NCI-H226 (cell line): Measurements from ENCODE around the gene RGS3.

Source experiments
- DNase-seq: peaks from one replicate; pipeline ENCODE4 v3.0.0-alpha.2; 2015

Gene RGS3

DNA sequence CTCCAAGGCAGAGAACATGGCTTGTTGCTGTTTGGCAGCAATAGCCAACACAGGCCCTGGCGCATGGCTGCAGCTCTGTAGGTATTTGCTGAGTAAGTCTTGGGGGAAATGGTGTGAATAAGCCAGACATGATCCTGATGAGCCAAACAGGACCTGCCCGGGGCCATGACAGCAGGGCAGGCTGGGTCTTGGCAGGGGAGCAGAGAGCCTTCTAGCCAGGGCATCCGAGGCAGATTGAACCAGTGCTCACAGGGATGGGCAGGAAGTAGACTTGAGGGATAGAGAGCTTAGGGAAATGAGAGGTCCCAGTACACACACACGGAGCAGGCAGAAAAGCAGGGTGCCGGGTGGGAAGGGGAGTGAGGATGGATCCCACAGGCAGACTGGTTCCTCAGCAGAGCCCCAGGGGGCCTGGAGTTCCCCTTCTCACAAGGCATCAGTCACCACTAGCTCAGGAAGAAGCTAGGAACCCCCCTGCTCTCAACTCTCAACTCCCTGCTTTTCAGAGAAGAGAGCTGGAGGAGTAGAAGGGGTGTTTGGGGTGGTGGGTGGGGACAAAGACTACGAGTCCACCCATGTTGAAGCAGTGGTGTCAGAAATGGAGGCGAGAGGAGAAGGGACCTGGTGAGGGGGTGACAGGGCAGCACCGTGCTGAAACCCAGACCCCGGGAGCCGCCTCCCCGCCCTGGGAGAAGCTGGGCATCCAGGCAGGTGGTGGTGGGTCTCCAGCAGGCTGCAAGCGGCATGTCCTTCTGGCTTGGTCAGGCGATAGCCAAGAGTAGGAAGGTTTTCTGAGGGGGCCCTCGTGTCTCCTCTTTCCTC lies 111.1 kb downstream of the RGS3 start:
- peak; percentile 48 for DNase-seq

DNA sequence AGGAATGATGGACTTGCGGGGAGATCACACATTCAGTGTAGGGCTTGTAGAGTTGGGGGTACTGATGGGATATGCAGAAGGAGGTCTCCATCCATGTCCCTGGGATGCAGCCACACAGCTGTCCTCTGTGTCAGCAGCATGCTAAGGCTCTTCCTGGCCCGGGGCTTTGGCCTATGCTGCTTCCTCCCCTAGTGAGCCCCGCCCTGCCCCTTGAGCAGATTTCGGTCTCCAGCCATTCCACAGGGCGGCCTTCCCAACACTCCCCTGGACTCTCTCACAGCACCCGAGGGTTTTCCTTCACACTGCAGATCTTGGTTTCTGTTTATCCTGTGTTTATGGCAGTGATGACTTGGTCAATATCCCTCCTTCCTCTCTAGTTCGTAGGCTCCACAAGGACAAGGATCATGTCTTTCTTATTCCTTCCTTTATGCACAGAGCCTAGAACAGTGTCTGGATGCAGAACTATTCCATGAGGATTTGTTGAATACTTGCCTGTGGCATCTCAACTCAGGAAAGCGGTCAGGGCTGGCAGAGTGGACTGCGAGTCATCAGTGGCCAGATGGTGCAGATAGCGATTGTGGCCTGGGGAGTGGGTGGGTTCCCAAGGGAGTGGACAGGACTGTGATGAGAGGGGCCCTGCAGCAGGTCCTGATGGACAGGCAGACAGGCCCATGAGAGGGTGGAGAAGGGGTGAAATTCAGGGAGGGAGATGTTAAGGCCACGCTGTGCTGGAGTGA lies 114.2 kb downstream of the RGS3 start:
- DNase-seq = peak; percentile 48

- no peak for DNase-seq
These were observed 114.8 kb downstream of the RGS3 start for GRCh38 chr9:113578279-113578865.

DNA sequence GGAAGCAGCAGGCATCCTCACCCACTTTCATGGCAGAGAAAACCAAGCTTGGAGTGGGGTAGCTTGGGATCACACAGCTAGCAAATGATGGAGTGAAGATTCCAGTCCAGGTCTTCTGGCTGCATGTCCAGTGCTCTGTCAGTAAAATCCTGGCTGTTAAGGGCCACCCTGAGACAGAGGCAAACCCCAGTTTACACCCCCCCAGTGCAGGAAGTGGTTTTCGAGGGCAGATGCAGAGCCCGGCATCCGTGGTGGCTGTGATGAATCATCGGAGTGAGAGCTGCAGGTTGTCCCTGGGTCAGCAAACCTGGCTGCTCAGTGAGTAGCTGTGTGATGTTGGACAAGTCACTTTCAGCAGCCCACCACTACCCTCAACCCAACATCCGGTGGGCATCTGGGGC lies 115.4 kb downstream of the RGS3 start:
- peak; percentile 97 for DNase-seq

DNA sequence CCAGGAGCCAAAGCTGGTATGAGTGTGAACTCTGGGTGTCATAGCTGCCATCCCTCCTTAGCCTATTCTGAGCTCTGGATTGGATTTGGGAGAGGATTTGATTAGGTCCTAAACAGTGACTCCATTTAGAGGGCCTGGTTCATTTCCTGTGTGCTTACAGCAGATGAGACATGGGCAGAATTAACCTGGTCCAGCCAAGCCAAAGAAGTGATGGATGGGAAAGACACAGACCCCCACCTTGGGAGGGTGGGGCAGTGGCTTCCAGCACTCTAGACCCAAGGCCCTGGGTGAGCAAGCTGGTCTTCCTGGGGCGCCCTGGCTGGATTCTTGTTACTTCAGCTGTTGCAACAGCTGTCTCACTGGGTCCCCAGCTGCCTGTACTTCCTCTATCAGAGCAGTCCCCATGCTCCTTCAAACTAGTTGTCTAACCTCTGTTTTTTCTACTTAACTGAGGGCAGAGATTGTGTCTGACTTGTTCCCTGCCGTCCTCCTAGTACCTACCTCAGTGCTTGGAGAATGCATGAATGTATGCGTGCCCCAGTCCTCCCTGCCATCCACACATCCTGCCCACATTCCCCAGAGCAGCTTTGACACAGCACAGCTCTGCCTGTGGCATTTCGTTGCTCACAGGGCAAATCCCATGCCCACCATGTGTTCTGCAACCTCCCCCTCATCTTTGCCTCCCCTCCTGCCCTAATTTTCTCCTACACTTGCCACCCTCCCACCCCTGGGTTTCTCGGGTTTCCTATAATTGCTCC lies 115.9 kb downstream of the RGS3 start:
- DNase-seq = peak; percentile 47

- peak; percentile 22 for DNase-seq
These were observed 116.8 kb downstream of the RGS3 start for GRCh38 chr9:113580041-113580953.

DNA sequence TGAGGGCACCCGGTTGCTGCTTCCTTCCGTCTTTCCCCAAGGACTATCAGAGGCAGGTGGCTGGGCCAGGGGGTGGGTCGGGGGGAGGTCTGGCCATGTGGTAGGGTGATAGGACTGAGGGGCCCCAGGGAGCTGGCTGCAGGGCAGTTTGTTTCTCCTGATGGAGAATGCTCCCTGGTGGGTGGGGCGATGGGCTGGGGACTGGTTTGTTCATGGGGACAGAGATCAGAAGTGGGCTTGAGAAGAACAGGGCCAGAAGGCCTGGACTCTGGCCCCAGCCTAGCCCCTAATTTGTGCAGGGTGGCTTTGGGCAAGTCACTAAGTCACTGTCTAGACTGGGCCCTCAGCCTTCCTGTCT lies 117.4 kb downstream of the RGS3 start:
- DNase-seq = no peak

DNA sequence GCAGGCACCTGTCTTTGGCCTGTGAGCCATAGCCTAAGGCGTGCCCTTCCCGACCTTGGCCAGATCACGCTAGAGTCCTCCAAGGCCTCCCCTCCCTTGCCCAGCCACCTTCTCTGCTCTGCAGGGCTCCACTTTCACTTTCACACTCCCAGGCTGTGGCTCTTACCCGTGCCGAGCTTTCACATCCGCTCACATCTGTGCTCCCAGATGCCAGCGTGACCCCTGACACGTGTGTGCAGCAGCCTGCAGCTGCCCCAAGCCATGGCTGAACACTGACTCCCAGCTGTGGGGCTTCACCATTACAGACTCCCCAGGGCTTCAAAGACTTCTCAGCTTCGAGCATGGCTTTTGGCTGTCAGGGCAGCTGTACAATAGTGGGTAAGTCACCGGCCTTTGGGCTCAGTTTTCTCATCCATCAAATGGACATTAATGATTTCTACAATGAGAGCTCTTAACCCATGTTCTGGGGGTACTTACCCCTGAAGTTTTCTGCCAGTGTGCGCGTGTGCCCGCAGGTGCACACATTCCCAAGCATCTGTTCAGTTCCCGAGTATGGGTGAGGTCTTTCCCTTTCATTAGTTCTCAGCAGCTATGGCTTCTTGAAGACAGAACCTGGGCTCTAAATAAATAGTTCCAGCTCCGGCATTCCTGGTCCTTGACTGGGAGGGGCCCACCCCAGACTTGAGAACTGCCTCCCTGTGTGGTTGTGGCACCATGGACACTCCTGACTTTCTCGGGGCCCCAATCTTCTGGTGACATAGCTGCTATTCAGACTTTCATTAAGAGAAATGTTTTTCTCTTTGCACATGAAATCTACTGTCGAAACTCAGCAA lies 118.6 kb downstream of the RGS3 start:
- no peak for DNase-seq

DNA sequence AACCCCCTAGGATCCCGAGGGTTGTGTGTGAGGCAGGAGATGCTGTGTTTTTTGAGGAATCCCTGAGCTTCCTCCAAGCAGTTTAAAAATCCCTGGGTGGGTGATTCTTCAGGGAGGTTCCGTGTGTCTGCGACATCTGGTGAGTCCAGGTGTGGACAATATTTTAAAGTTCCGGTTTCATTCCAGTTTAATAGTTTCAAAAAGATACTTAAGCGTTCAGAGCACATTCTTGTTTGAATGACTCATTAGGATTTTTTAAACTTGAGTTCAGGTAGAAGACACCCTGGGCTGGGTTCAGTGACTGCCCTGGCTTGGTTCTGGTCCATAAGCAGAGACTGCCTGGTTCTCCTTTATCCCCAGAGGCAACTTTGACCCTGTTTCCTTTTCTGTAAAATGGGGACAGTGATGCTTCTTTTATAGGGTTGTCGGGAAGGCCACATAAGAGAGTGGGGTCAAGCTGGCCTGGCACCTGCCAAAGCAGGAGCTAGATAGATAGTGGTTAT lies 119.2 kb downstream of the RGS3 start:
- DNase-seq = no peak

DNA sequence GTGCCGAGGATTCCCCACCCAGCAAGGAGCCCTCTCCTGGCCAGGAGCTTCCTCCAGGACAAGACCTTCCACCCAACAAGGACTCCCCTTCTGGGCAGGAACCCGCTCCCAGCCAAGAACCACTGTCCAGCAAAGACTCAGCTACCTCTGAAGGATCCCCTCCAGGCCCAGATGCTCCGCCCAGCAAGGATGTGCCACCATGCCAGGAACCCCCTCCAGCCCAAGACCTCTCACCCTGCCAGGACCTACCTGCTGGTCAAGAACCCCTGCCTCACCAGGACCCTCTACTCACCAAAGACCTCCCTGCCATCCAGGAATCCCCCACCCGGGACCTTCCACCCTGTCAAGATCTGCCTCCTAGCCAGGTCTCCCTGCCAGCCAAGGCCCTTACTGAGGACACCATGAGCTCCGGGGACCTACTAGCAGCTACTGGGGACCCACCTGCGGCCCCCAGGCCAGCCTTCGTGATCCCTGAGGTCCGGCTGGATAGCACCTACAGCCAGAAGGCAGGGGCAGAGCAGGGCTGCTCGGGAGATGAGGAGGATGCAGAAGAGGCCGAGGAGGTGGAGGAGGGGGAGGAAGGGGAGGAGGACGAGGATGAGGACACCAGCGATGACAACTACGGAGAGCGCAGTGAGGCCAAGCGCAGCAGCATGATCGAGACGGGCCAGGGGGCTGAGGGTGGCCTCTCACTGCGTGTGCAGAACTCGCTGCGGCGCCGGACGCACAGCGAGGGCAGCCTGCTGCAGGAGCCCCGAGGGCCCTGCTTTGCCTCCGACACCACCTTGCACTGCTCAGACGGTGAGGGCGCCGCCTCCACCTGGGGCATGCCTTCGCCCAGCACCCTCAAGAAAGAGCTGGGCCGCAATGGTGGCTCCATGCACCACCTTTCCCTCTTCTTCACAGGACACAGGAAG lies 120.2 kb downstream of the RGS3 start:
- DNase-seq = no peak

DNA sequence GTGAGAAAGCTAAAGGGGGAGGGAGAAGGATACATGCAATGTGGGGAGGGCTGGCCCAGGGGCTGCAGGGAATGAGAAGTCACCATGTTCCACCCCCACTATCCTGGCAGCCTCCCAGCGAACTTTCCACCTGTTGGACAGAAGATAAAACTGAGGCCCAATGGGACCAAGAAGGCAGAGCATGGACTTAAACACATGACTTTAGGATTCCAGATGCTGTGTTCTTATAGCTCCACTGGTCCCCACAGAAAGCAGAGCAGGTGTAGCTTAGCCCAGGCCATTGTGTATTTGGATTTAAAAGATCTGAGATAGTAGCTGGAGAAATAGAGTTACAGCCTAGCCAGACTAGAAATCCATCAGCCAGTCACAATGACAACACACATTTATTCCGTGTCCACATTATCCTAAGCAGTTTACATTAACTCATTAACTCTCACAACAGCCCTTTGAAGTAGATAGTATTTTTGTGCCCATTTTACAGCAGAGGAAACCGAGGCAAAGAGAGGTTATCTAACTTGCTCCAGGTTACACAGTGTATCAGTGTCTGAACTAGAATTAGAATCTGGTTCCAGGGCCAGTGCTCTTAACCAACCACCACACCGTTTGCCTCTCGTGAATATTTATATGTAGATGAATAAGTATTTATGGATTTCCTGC lies 121.0 kb downstream of the RGS3 start:
- no peak for DNase-seq

DNA sequence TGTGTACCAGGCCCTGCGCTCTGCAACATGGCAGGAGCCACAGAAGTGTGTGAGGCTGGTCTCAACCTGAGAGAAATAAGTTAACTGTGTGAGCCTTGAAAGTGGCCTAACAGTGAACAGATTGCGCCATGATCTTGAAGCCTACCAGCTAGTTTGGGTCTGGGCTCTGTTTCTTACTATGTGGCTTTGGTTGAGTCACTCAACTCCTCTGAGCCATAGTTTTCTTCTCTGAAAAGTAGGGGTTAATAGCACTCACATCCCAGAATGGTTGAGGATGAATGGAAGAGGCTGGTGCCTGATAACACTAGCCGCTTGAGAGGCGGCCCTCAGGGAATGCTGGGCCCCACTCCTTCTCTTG lies 121.5 kb downstream of the RGS3 start:
- DNase-seq = no peak

DNA sequence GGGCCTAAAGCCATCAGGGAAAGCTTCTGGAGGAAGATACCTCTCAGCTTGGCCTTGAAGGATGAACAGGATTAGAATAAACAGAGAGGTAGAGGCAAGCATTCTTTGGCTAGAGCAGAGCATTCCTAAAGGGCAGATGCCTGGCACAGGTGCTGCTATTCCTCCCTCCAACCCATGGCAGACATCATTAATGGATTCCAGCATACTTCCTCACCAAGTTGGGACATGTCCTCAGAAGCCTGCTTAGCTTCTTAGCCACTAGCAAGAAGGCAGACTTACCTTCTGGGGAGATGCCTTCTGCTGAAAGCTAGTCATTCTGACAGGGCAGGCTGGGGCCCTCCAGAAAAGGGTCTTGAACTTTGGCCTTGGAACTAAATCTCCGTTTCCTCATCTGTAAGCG lies 122.0 kb downstream of the RGS3 start:
- no peak for DNase-seq

GRCh38 chr9:113587471-113588031 lies 124.0 kb downstream of the RGS3 start:
- no peak for DNase-seq

DNA sequence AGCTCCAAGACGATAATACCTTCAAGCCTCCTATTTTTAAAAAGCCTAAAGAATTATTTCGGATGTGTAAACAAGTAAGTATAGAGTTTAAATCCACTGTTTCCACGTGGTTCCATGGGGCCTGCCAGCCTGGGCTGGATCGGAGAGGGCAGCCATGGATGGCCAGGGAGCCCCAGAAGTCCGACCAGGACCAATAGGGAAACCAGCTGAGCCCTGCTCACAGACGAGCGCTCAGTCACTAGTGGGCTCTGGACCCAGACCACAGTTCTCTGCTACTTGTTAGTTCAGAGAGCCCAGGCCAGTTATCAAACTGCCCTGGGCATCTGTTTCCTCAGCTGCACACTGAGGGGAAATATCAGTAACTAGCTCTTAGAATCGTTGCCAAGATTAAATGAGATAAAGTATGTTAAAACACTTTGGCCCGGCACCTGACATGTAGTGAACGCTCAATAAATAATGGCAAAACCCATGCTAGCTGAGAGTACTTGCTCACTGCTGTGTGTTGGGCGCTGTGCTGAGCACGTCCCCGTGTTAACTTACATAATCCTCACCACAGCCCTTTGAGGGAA lies 124.8 kb downstream of the RGS3 start:
- DNase-seq = no peak

DNA sequence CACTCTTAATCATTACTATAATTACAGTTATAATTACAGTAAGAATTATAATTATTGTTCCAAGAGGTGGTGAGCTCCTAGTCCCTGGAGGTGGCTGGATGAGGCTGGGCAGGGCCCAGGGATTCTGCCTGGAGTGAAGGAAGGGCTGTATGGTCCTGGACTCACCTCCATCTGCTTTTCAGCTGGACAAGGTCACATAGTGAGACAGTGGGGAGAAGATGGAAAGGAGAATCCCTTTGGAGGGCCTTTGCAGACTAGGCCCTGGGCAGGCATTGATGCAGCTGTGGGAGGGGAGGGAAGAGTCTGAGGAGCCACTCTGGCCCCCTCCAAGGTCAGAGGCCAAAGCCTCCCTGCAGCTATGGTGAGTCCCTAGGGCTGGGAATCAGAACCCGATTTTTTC lies 125.4 kb downstream of the RGS3 start:
- DNase-seq = no peak

DNA sequence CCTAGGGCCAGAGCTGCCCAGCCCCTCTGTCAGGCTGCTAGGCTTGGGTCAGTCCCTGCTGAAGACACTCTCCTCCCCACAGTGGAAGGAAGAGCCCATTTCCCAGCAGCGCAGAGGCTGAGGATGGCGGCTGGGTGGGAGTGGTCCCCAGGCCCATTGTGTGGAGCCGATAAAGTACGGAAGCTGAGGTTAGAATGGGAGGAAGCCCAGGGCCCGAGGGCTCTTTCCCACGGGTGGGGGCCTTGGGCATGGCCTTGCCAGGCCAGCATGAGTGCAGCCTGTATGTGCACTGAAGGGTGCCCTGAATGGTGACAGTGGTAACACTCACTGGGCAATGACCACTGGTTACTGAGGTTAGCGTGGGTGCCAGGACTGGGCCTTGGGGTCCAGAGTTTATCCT lies 125.9 kb downstream of the RGS3 start:
- DNase-seq = no peak

GRCh38 chr9:113589890-113590289 lies 126.4 kb downstream of the RGS3 start:
- no peak for DNase-seq

DNA sequence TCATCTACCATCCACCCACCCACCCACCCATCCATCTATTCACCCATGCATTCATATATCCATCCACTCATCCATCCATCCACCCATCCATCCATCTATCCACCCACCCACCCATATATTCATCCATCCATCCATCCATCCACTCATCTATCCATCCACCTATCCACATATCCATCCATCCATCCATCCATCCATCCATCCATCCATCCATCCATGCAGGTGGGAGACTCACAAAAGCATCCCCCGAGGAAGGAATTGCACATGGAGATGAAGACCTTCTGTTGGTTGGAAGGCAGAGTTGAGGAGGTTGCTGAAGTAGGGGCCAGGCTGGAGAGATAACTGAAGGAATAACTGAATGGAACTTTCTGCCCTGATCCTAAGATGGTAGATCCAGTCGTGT lies 126.9 kb downstream of the RGS3 start:
- DNase-seq = no peak
